Measurements from ENCODE around the gene ARHGEF28.

The ARHGEF28 gene

DNA sequence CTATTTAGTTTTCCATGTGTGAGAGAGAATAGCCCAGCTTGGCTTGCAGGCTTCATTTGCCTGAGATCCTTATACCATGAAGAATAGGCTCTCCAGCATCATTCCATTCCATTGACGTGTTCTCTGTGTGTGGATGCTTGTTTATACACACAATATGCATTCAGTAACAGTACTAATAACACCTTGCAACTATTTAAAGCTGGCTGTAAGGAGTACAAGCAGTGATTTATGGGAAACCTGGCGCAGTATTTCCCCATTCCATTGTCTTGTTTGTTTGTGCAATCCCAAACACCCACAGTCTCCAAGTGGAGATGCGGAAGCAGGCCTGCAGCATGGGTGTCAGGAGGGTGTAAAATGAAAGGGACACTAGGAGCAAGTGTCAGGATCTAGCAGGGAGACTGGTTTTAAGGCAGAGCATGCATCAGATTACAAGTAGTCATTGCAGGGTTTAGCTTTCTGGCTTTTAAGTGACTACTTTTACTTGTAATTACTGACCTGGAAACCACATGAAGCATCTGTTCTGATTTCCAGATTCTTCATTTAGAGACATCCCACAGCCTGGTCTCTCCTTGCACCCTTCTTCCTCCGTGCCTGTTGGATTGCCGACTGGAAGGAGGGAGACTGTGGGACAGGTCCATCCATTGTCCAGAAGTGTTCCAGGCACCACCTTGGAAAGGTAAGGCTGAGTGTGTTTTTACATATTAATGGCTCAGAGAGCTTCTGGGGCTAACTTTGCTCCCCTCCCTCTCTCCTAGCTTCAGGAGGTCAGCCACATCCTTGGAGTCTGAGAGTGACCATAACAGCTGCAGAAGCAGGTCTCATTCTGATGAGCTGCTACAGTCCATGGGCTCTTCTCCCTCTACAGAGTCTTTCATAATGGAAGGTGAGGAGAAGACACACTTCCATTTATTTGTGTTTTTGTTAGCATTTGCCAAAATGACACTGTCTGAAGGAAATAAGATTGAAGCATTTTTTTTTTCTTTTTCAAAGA, 241.6 kb downstream of the ARHGEF28 start:
- DNase-seq: no peak

DNA sequence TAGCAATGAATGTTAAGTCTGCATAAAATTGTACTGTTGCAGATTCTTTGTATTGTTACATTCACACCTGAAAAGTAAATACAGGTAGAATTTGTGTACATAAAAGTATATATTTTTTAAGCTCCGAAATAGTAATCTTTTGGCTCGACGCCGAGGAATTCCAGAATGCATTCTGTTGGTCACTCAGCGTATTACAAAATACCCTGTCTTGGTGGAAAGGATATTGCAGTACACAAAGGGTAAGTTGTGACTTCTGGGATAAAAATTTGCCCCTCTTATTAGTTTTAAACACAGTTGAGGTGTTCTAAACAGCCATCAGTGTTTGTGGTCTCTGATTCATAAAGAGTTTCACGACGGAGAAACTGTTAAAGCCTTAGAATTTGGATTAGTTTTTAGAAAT, 257.6 kb downstream of the ARHGEF28 start:
- no peak for DNase-seq

DNA sequence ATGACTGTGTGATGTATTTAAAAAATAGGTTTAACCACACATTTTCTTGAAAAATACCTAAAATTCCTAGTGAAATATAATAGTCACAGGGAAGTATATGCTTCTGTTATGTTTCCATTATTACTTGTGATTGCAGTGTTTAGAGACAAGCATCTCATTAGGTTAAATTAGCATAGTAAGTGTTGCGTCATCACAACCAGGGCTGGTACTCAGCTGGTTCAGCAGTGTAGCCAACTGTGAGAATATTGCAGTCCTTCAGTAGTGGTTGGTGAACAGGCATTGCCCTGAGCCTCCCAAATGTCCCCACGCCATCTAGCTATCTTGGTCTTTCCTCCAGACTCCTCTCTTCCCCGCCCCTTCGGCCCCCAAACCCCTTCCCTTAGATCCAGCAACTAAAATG, 261.7 kb downstream of the ARHGEF28 start:
- no peak for DNase-seq

DNA sequence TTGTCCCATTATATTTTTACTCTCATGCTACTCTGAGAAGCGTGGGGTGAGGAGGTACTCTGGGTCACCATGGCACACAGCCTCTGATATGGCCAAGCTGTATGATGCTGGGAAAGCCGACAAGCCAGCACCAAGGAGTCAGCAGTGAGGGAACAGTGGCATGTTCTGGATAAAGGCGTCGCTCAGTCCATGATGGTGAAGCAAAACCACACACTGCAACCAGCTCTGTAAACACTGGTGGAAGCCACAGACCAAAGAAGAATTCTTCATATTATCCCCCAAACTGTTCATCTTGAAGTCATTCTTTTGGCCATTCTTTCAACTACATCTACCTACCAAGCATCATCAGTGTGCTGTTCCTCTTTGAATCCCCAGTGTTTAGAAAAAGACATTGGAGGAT, 264.6 kb downstream of the ARHGEF28 start:
- DNase-seq: no peak

DNA sequence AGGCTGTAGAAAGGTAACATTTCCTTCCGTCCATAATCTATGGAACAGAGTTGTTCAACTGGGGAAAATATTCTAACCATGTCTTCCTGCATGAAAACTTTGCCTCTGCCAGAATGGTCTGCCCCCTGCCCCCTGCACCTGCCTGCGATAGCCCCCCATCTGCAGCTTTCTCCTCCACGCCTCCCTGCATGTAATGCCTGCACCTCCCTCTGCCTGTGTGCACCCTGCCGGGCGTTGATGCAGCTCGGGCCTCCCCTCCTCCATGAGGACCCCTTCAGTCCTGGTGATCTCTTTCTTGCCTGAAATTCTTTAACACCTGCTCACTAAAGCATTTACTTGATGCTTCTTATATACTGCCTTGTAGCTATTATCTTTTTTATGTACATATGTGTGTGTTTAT, 266.2 kb downstream of the ARHGEF28 start:
- no peak for DNase-seq

DNA sequence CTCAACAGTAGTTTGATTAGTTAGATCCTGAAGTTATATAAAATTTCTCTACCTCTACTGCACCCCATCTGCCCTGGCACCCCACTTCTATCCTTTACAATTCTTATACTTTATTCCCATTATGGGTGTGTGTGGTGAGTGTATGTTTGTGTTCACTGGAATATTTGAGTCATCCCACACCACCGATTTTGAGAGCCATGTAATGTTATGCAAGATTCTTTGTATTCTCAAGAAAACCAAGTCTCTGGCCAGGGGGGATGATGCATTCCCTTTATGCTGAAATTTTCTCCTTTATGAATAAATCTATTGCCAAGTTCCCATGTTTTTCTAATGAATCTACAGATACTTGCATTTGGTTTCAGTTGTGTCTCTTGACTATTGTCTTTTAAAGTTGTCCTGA, 266.8 kb downstream of the ARHGEF28 start:
- DNase-seq: no peak

DNA sequence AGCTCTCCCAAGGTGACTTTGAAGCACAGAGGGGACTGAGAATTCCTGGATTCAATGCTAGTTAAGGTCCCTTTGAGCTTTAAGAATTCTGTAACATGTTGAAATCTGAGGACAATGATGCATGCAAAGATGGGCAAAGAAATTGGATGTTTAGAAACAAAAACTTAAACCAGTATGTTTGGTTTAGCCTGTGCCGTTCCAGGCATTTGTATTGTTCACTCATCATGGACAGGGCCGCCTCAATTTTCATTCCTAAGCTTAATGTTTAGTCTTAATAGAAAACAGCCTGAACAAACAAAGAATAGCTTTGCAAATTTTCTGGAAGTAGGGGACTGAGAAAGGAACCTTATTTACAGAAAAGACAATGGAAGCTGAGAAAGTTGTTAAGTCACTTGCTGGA, 267.8 kb downstream of the ARHGEF28 start:
- no peak for DNase-seq

DNA sequence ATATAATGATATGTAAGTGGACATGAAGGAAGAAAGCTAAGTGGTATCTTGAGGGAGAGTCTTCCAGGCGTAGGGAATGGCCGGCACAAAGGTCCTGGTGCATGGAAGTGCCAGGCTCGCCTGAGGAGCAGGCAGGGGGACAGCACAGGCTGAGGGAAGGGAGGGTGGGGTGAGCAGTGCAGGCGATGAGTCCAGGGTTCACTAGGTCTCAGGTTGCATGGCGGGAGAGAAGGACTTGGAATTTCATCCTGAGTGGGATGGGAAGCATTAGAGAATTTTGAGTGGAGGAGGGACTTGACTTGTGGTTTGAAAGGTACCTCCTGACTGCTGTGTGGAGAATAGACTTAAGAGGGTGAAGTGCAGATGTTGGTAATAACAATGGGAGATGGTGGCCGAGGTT, 268.9 kb downstream of the ARHGEF28 start:
- DNase-seq: no peak

DNA sequence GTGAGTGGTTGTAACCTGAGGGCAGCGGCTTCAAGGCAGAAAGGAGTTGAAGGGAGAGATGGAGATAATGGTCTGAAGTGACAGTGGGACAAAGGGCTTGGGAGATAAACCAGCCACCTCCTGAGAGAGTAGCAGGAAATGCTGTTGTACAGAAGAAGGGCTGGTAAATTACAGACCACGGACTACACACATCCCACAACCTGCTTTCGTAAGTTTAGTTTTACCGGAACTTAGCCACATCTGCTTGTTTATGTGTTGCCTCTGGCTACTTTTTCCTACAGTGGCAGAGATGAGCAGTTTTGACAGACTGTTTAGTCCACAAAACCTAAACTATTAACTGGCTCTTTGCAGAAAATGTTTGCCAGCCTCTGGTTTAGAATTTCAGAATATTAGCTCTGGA, 269.5 kb downstream of the ARHGEF28 start:
- DNase-seq: no peak

DNA sequence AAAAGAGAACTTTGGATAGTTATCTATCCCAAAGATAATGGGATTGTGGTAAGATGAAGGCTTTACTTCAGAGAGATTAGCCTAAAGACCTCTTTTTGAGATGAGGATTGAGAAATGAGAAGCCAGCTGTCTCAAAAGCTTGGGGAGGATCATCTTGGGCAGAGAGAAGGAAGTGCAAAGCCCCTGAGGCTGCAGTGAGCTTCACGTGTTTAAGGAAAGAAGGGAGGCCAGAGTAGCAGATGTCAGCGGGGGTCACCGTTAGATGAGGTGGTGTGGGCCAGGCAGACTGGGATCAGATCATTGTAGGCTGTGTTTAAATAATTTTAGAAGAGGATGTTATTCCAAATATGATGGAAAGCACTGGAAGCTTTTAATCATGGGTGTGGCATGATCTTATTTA, 270.1 kb downstream of the ARHGEF28 start:
- DNase-seq: no peak

DNA sequence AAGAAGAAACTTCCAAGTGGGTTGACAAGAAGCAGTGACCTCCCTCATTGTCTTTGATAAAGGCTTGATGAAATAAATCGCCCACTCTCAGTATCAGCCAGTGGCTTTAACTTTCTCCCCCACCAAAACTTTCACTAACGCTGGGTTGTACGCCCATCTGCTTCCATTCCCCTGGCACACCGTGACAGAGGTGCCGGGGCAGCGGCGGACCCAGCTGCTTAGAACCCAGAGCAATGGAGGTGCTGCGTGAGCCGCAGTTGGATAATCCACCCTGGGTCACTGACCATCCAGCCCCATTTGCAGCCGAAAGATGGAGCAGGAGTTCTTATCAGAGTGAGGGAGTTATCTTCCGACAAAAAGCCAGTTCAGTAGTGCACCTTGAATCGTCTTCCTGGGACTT, 270.7 kb downstream of the ARHGEF28 start:
- DNase-seq: no peak

DNA sequence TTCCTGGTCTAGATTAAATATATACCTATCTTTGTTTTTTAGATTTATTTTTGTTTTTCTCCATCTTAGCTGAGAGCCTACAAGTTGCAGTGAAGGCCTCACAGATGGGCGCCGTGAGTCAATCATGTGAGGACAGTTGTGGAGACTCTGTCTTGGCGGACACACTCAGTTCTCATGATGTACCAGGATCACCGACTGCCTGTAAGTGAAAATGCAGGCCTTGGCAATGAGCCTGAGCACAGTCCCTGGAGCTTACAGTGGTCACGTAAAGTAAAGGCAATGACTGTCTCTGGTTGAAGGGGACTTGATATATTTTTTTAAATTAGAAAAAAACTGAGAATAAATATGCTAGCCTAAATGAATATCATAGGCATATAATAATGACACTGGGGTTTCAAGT, 271.9 kb downstream of the ARHGEF28 start:
- no peak for DNase-seq

DNA sequence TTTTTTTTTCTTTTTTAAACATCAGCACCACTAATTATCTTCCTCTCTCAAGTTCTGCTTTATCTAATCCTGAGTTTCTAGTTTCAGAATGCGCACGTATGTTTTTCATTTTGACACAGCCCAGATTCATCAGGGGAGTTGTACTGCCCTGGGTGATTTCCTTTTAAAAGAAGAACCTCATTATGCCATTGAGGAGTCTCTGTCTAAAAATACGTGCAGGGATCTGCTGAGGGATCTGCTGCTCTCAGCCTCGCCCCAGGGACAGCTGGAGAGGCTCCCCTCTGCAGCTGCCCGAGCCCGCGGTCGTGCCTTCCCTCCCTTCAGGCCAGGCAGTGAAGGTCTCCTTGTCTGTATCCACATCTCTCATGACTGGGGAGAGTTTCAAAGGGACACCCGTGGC, 273.1 kb downstream of the ARHGEF28 start:
- no peak for DNase-seq

DNA sequence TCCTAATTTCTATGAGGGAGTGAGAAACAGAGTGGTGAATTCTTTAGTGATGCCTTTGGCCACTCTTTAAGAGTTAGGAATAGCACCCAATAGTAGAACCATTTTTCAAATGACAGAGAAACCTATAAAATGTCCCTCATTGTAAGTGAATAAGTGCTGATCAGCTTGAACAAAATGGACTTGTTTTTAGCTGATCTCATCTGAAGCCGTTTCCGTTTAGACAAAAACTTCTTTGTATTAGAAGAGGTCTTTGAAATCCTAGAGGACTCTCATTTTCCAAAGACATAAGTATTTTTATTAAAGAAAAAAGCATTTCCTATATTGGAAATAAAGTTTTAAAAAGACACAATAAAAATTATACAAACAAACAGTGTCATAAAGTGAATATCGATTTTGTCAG, 273.9 kb downstream of the ARHGEF28 start:
- DNase-seq: no peak

DNA sequence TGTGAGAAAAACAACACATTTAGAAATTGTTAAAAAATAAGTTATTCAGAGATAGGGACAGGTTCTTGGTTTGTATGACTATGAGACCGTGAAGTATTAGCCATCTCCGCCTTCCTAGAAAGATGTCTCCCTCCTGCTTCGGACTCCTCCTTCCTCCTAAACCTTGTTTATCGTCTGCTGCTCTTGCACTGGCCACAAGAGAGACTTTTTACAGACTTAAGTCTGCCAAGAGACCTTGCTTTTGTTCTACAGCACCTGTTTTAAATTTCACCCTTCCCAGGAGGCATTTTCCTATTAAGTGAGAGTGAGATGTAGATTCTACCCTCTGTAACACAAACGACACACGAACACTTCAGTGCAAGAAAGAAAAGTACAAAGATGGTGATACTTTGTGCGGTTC, 274.6 kb downstream of the ARHGEF28 start:
- no peak for DNase-seq

DNA sequence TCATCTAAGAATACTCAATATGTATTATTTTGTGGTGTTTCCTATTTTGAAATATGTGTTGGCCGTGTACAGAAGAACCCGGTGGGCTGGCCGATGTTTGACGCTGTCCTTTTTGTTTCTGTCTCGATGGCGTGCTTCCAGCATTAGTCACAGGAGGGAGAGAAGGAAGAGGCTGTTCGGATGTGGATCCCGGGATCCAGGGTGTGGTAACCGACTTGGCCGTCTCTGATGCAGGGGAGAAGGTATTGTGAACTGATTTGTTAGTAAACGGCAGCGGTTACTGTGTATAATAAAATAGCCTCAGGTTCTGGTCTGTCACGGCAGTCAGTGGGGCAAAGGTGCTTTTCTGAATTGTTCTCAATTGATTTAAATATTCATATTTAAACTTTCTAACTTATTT, 275.0 kb downstream of the ARHGEF28 start:
- DNase-seq: no peak

DNA sequence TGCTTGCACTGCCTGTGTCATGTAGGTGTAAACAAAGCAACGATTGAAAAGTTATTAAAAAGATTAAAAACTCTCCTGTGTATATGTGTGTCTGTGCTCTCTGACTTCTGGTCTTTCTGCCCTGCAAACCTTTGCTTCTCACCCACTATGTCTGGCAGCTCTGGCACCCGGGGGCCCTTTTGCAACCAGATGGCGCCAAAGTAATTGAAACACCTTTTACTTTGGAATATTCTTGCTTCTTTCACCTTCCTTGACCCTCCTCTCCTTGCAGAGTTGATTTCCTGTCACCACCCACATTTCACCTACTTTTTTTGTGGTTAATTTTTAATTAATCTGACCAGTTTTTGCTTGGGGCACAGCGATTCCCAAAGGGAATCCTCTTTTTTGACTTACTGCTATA, 275.5 kb downstream of the ARHGEF28 start:
- no peak for DNase-seq

DNA sequence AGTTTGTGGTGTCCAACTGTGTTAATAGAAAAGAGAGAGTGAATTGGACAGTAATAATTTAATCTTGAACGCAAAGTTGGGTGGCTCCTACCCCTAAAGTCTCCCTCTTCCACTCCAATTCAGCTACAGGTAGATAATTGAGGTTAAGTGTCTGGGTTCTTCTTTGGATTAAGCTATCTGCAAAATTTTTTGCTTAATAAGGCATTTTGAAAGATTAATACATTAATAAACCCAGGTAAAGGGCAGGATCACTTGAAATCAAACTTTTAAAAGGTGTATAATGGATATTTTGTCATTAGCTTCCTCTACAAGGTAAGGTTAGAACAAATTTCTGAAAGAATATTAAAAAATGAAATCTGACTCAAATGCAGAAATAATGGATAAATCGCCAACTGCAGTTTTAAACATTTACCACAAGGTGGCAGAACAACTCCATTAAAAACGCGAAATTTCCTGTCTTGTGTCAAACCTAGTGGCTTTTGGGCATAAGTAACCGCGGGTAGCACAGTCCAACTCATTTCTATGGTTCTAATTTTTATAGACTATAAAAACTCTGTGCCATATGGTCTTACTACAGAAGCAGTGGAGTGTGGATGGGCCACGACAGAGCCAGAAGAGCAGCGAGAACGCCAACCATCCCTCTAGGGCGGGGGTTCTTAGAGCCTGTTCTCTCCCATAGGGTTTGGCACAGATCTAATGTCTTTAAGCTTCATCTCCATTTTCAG, 276.5 kb downstream of the ARHGEF28 start:
- peak; percentile 77 for DNase-seq

DNA sequence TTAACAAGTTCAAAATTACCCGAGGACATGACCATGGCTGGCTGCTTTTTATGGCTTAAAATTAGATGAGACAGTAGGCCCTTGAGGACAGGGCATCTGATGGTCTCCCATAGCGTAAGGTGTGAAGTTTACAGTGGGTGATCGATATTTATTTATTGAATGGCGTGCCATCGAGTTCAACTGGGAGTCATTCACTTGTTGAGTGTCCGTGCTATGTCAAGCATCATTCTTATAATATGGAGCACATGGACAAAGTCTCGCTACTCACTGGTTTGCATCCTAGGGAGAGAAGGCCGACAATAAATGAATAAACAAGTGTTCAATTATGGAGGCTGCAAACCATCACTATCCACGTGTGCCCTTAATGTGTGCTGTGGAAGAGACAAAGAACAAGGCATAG, 277.2 kb downstream of the ARHGEF28 start:
- no peak for DNase-seq

DNA sequence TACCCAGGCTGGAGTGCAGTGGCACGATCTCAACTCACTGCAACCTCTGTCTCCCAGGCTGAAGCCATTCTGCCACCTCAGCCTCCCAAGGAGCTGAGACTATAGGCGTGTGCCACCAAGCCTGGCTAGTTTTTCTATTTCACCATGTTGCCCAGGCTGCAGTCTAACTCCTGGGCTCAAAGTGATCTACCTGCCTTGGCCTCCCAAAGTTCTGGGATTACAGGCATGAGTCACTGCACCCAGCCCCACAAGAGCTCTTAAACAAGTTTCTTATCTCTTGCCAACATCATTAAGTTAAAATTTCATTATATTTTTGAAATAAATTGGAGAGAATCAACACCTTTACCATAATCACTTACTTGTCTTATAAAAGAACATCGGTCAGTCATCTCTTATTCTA, 280.3 kb downstream of the ARHGEF28 start:
- DNase-seq: no peak

DNA sequence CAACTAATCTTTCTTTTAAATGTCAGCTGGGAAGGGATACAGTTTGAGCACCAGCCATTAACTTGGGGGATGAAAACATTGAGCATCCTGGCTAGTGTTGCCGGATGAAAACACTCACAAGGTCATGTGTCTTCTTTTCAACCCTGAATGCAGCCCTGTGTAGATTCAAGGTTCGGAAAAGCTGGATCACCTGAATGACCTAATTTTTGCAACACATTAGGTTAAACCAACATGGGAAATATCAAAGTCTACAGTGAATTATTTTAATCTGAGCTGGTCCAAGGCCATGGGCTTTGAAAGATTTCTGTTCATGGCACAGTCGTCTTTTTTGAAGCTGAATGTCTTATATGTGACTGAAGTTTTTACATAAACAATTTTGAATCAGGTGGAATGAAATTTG, 281.2 kb downstream of the ARHGEF28 start:
- DNase-seq: no peak

DNA sequence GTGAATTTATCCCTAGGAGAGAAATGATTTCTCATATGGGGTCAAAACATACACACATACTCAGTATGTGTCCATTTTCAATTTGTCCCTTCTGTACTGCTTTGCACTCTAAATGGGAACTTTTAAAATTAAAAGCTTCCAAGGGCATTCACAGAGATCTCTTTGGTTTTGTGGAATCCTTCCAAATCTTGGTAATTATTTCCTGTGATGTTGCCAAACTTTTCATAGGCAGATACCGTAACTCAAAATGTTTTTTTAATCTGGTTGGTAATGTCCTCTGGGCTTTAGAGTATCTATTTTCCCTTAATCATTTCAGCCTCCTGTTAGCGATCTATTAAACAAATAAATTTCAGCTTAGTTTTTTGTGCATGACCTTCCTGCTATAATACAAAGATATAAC, 282.4 kb downstream of the ARHGEF28 start:
- no peak for DNase-seq

DNA sequence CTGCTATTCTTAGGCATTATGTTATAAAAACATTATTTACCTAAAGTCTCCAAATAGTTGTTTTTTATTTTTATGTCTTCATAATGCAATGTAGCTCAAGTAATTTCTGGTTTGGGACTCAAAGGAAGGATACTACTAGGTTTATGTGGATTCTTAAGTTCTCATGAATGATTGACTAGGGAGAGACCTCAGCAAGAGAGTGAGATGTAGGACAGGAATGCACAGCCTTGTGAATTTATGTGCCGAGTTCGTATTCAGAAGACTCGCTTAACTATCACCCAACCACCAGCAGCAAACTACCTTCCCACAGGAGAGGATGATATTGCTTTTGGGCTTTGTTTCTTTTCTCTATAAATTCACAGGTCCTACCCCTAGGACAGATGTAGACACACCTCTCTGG, 282.9 kb downstream of the ARHGEF28 start:
- no peak for DNase-seq

DNA sequence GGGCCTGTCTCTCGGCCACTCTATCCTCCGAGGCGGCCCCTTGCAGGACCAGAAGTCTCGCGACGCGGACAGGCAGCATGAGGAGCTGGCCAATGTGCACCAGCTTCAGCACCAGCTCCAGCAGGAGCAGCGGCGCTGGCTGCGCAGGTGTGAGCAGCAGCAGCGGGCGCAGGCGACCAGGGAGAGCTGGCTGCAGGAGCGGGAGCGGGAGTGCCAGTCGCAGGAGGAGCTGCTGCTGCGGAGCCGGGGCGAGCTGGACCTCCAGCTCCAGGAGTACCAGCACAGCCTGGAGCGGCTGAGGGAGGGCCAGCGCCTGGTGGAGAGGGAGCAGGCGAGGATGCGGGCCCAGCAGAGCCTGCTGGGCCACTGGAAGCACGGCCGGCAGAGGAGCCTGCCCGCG, 283.5 kb downstream of the ARHGEF28 start:
- DNase-seq: no peak

All from retina (tissue), 1 donor.